GM19023 (cell line): ENCODE data around the gene CREB3.

Source experiments
- ATAC-seq: cut with Tn5 transposase; IDR thresholded peaks from one replicate; pipeline ENCODE4 v1.9.1; 2021; ENCODE audit warnings: mild to moderate bottlenecking, moderate library complexity; ENCODE audit not compliant: unreplicated experiment

The CREB3 gene

DNA sequence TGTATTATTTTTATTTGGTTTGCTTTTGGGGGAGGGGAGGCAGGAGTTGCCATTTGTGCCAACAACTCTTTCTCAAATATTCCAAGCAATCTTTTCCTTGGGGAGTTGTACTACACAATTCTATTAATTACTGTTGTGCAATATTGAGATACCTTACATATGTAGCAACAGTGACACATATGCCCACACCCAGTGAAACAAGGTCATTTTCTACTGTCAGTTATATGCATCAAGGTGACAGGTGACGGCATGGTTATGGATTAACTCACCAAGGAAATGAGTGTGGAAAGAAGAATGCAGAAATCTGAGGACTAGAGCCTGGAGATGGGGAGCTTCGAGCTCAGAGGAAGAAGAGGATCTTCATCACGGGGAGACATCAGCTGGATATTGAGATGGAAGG, 39.5 kb downstream of the CREB3 start:
- ATAC-seq, result no peak

DNA sequence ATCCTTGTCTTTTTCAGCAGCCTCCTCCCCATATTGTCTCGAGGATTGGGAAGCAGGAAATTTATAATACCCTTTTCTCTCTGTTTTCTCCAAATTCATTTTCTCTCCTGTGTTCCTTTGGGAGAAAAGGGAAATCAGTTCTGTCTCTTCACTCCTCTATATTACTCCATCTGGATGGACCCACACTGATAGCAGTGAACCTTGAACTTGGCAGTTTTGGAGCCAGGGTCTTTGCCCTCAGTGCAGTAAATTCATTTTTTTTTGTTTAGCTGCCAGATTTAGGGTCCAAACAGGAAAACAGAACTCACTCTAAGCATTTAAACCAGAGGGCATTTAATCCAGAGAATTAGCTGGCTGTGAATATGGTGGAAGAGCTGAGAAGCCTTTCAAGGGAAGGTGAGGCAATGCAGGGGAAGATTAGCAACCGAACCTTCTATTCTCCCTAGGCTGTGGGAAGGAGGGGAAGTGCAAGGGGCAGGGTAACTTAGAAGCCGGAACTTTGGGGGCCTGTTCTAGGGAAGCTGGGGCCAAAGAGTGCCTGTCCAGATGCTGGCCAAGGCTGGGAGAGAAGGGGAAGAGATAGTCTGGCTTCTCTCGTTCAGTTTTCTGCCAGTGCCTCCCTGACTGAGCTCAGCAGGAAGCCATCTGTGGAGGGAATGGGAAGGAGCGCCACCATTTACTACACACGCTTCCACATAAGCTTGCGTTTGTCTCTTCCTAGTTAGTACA, 42.6 kb downstream of the CREB3 start:
- no peak for ATAC-seq

DNA sequence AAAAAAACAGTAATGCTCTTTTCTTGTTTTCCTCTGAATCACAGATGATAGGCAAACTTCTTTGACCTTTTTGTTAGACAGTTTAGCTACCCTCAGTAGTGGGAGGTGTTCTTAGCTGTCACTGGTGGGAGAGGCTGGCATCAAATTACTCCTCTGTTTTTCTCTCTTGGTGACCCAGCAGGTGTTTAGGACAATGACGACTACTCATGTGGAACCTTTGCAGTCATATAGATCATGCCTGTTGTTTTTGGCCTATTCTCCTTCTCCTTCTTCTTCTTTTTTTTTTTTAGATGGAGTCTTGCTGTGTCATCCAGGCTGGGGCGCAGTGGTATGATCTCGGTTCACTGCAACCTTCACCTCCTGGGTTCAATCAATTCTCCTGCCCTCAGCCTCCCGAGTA, 43.6 kb downstream of the CREB3 start:
- ATAC-seq, result no peak

DNA sequence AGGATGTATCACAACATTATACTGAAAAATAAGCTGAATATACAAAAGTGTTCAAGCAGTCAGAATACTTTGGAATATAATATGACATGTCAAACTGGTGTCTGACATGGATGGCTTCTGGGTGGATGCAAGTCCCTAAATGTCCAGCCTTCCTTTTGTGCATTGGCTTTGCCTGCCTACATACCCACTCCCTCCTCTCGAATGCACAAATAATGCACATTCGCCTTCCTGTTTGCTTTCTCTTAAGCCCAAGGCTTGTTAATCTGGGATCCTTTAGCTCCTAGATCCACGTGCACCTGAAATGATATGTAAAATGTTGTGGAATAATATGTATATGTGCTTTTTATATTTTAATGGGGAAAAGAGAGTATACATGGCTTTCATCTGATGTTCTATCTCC, 46.0 kb downstream of the CREB3 start:
- ATAC-seq, result no peak

DNA sequence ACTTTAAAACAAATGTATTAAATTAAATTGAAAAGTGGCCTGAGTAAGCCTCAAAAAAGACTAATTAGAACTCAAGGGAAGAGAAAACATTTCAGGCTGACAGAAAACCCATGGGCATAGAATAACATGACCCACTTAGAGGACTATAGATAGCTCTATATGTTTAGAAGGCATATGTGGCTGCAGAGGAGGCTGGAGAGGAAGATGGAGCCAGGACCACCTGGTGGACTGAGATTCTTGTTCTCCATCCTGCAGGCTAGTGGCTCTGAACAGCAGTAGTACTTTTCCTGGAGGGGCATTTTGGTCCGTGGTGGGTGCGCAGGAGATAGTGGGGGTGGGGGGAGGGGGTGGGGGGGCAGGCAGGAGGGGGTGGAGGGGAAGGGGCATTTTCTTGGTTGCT, 48.6 kb downstream of the CREB3 start:
- no peak for ATAC-seq

DNA sequence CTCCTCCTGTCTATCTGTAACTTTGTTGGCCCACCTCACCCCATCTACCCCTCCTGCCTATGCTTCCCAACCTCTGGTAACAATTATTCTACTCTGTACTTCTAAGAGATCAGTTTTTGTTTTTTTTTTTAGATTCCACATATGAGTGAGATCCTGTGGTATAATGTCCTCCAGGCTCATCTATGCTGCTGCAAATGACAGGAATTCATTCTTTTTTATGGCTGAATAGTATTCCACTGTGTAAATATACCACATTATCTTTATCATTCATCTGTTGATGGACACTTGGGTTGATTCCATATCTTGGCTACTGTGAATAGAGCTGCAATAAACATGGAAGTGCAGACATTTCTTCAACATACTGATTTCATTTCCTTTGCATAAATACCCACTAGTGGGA, 51.0 kb downstream of the CREB3 start:
- no peak for ATAC-seq
